ENCODE data around the gene LYZL2. TPM values are rescaled to one million over a fixed set of nuclear protein-coding genes. Genes with fewer than 3 reads are reported as not detected.

Gene LYZL2
- total RNA-seq, 1 experiment from 2014 or later: not detected

DNA sequence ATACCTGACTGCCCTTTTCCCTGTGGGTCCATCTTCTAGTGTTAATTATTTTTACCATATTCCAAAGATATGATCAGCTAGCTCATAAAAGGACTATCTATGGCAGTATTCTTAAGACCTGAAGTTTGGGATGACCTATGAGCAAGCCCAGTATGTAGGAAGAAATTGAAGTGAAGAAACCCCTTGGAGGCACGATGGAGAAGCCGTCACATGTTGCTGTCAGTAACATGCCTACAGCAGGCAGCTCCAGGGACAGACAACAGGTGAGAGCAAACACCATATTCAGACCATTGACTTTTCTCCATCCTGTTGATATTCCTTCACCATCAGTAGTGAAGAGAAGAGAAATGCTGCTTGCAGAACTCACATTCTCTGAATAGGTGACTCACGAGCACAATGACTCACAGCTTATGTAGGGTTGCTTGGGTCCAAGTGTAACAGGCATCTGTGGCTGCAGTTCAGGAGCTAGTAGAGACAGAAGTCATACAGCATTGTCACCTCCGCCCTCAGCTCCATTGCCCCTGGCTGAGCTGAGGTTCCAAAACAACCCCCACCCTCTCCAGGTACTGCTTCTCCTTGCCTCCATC is 8.4 kb upstream of the LYZL2 start:
- DNase-seq (ENCODE audit: low read depth, low spot score): peak; percentile 62
- POLR2A ChIA-PET: no interaction called here

More for the DNA sequence above, 8.4 kb upstream of the LYZL2 start:
- Histone ChIP-seq H3K4me2 (ENCODE audit: low read length) (peak overlapping the region; percentile 27), H3K79me2 (ENCODE audit: insufficient read depth, low read length) (no peaks in the 10 kb centered on the region), H3K4me1 (ENCODE audit: control insufficient read depth in 1 of 2, insufficient read depth in 2 of 2, low read length in 2 of 2) (peaks cover 0 to 12% of the 10 kb centered on the region in 2 experiments; a peak in 3 of 4 replicates), H3K9me2 (ENCODE audit: insufficient read depth) (no peaks in the 10 kb centered on the region), H3K27ac (ENCODE audit: low read depth, low read length) (no peak overlapping the region), H3K4me3 (replicated peaks in 1 of 2; ENCODE audit: low read depth in 1 of 2, low read length in 2 of 2) (no peak overlapping the region), H2AFZ (ENCODE audit: low read depth, low read length, poor library complexity, severe bottlenecking) (peak overlapping the region; percentile 10), H3K36me3 (ENCODE audit: control insufficient read depth in 1 of 2, insufficient read depth in 2 of 2, low read length in 2 of 2) (no peaks in the 10 kb centered on the region), H3K9me3 (ENCODE audit: control insufficient read depth in 1 of 2, insufficient read depth in 1 of 2, low read depth in 1 of 2, low read length in 2 of 2) (no peaks in the 10 kb centered on the region), H3K9ac (ENCODE audit: low read length) (no peak overlapping the region), H4K20me1 (ENCODE audit: insufficient read depth) (no peaks in the 10 kb centered on the region), H3K27me3 (ENCODE audit: insufficient read depth, low read length) (no peaks in the 10 kb centered on the region)
- intact Hi-C loops (cut with micrococcal nuclease): loop anchor here (5.0 kb wide), 1 partner anchor 246 kb away; no protein-coding TSS in a partner anchor
- RAD21 ChIA-PET (ENCODE audit: low non-redundant PET in 1 of 2, low total read pairs in 2 of 2, uncharacterized antibody in 2 of 2, unreplicated experiment in 2 of 2): interaction anchor here in 1 of 2 experiments (0.6 kb wide), 1 partner anchor 1361 kb away, joined by 3 read pairs; no protein-coding TSS in a partner anchor
- CTCF ChIA-PET: interaction anchor here (1.0 to 1.5 kb wide), 4 partner anchors 10 to 56 kb away, joined by 3 to 6 read pairs (median 4); no protein-coding TSS in a partner anchor
- ATAC-seq: peak; percentile 94
- TF ChIP-seq SP1 (IDR thresholded peaks at IDR 0.05; ENCODE audit: low read depth): 0 out of 2 replicates have a peak, but pooled peaks have one; percentile 16
- TF ChIP-seq, protein P1, sequence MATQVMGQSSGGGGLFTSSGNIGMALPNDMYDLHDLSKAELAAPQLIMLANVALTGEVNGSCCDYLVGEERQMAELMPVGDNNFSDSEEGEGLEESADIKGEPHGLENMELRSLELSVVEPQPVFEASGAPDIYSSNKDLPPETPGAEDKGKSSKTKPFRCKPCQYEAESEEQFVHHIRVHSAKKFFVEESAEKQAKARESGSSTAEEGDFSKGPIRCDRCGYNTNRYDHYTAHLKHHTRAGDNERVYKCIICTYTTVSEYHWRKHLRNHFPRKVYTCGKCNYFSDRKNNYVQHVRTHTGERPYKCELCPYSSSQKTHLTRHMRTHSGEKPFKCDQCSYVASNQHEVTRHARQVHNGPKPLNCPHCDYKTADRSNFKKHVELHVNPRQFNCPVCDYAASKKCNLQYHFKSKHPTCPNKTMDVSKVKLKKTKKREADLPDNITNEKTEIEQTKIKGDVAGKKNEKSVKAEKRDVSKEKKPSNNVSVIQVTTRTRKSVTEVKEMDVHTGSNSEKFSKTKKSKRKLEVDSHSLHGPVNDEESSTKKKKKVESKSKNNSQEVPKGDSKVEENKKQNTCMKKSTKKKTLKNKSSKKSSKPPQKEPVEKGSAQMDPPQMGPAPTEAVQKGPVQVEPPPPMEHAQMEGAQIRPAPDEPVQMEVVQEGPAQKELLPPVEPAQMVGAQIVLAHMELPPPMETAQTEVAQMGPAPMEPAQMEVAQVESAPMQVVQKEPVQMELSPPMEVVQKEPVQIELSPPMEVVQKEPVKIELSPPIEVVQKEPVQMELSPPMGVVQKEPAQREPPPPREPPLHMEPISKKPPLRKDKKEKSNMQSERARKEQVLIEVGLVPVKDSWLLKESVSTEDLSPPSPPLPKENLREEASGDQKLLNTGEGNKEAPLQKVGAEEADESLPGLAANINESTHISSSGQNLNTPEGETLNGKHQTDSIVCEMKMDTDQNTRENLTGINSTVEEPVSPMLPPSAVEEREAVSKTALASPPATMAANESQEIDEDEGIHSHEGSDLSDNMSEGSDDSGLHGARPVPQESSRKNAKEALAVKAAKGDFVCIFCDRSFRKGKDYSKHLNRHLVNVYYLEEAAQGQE (IDR thresholded peaks at IDR 0.05; ENCODE audit: low read depth): no peak
- TF ChIP-seq FOSL1 (IDR thresholded peaks at IDR 0.05; ENCODE audit: low read depth): peak; percentile 81
- peak; percentile 47; the same call in 1 of the 2 replicates for TF ChIP-seq CBX3 (IDR thresholded peaks at IDR 0.05; ENCODE audit: low read depth)
- no peak for TF ChIP-seq ZFX (IDR thresholded peaks at IDR 0.05)
- TF ChIP-seq JUND (IDR thresholded peaks at IDR 0.05): peak; percentile 82
- 0 out of 2 replicates have a peak, but pooled peaks have one; percentile 22 for TF ChIP-seq MAX (IDR thresholded peaks at IDR 0.05)
- TF ChIP-seq EZH2phosphoT487 (IDR thresholded peaks at IDR 0.05; ENCODE audit: borderline replicate concordance): no peak
- no TSS peak for BruUV-seq (replicated peaks)
